H9 (cell line): ENCODE measurements around the gene TMEM145. TPM values are rescaled to one million over a fixed set of nuclear protein-coding genes. Genes with fewer than 3 reads are reported as not detected.

Source experiments
- DNase-seq: peaks from one replicate; pipeline ENCODE4 v3.0.0-alpha.2; 2017
- H2AFZ ChIP-seq: one replicate; pipeline ENCODE4 v1.6.1; 2013; ENCODE audit warnings: mild to moderate bottlenecking, low read length, control low read depth, moderate library complexity
- H2AK5ac ChIP-seq: 2 replicates; pipeline ENCODE4 v1.6.1; 2013; ENCODE audit warnings: low read length, control low read depth, mixed read lengths; ENCODE audit not compliant: insufficient read length
- H2BK120ac ChIP-seq: one replicate; pipeline ENCODE4 v1.6.1; 2013; ENCODE audit warnings: low read depth, mild to moderate bottlenecking, low read length, control low read depth, inconsistent platforms; ENCODE audit not compliant: poor library complexity, severe bottlenecking
- H2BK12ac ChIP-seq: 2 replicates; pipeline ENCODE4 v1.6.1; 2013; ENCODE audit warnings: low read length, control low read depth, mixed read lengths, low read depth; ENCODE audit not compliant: insufficient read length
- H2BK15ac ChIP-seq: 2 replicates; pipeline ENCODE4 v1.6.1; 2013; ENCODE audit warnings: low read depth, low read length, control low read depth
- H2BK20ac ChIP-seq: one replicate; pipeline ENCODE4 v1.6.1; 2013; ENCODE audit warnings: low read depth, mild to moderate bottlenecking, low read length, control low read depth, inconsistent platforms; ENCODE audit not compliant: poor library complexity, severe bottlenecking
- H2BK5ac ChIP-seq: 2 replicates; pipeline ENCODE4 v1.6.1; 2013; ENCODE audit warnings: low read length, control low read depth, mixed read lengths; ENCODE audit not compliant: insufficient read length
- H3K14ac ChIP-seq: 2 replicates; pipeline ENCODE4 v1.6.1; 2013; ENCODE audit warnings: low read length, control low read depth; ENCODE audit not compliant: insufficient read depth
- H3K18ac ChIP-seq: 2 replicates; pipeline ENCODE4 v1.6.1; 2013; ENCODE audit warnings: low read depth, mild to moderate bottlenecking, mixed read lengths, low read length, control low read depth; ENCODE audit not compliant: insufficient read length
- H3K23ac ChIP-seq: 2 replicates; pipeline ENCODE4 v1.6.1; 2013; ENCODE audit warnings: low read length, control low read depth, mixed read lengths, low read depth; ENCODE audit not compliant: insufficient read length
- H3K23me2 ChIP-seq: 2 replicates; pipeline ENCODE4 v1.6.1; 2013; ENCODE audit warnings: low read depth, mild to moderate bottlenecking, mixed read lengths, low read length, control low read depth; ENCODE audit not compliant: insufficient read length, poor library complexity, severe bottlenecking
- H3K27ac ChIP-seq: 2 replicates; pipeline ENCODE4 v1.5.1; 2013; ENCODE audit warnings: low read length, control low read depth, mixed read lengths, low read depth; ENCODE audit not compliant: insufficient read length
- H3K27me3 ChIP-seq: 2 replicates; pipeline ENCODE4 v1.6.1; 2013; ENCODE audit warnings: low read length, control low read depth, inconsistent platforms; ENCODE audit not compliant: insufficient read depth
- H3K4ac ChIP-seq: 2 replicates; pipeline ENCODE4 v1.6.1; 2013; ENCODE audit warnings: low read depth, mild to moderate bottlenecking, control low read depth, inconsistent platforms, low read length, moderate library complexity
- H3K4me1 ChIP-seq: 2 replicates; pipeline ENCODE4 v1.6.1; 2013; ENCODE audit warnings: low read length, control low read depth, inconsistent platforms; ENCODE audit not compliant: insufficient read depth
- H3K4me2 ChIP-seq: 2 replicates; pipeline ENCODE4 v1.6.1; 2013; ENCODE audit warnings: low read length, control low read depth, mixed read lengths; ENCODE audit not compliant: insufficient read length, insufficient read depth
- H3K56ac ChIP-seq: 2 replicates; pipeline ENCODE4 v1.6.1; 2013; ENCODE audit warnings: low read depth, mild to moderate bottlenecking, mixed read lengths, low read length, control low read depth; ENCODE audit not compliant: insufficient read length
- H3K79me1 ChIP-seq: 2 replicates; pipeline ENCODE4 v1.6.1; 2013; ENCODE audit warnings: low read depth, mild to moderate bottlenecking, moderate library complexity, low read length, control low read depth, inconsistent platforms; ENCODE audit not compliant: insufficient read depth, poor library complexity, severe bottlenecking
- H3K79me2 ChIP-seq: 2 replicates; pipeline ENCODE4 v1.6.1; 2013; ENCODE audit warnings: low read length, control low read depth, inconsistent platforms; ENCODE audit not compliant: insufficient read depth
- H3K9ac ChIP-seq: 2 replicates; pipeline ENCODE4 v1.6.1; 2013; ENCODE audit warnings: low read length, control low read depth, mixed read lengths; ENCODE audit not compliant: insufficient read length; ENCODE audit errors: extremely low read depth
- H3K9me3 ChIP-seq: one replicate; pipeline ENCODE4 v1.6.1; 2013; ENCODE audit warnings: low read depth, low read length, inconsistent platforms; ENCODE audit not compliant: control insufficient read depth
- H3T11ph ChIP-seq: one replicate; pipeline ENCODE4 v1.6.1; 2013; ENCODE audit warnings: mild to moderate bottlenecking, low read length, control low read depth, inconsistent platforms
- H4K20me1 ChIP-seq: one replicate; pipeline ENCODE4 v1.6.1; 2013; ENCODE audit not compliant: control insufficient read depth, insufficient read length, insufficient read depth
- H4K5ac ChIP-seq: 2 replicates; pipeline ENCODE4 v1.6.1; 2013; ENCODE audit warnings: low read depth, mild to moderate bottlenecking, mixed read lengths, low read length, control low read depth; ENCODE audit not compliant: insufficient read length
- H4K8ac ChIP-seq: replicated peaks from 2 replicates; pipeline ENCODE4 v1.6.1; 2013; ENCODE audit warnings: low read length, control low read depth, mixed read lengths, low read depth; ENCODE audit not compliant: insufficient read length
- H4K91ac ChIP-seq: 2 replicates; pipeline ENCODE4 v1.6.1; 2013; ENCODE audit warnings: low read depth, mild to moderate bottlenecking, moderate library complexity, mixed read lengths, low read length, control low read depth; ENCODE audit not compliant: insufficient read length
- H3K27ac Mint-ChIP-seq, 3 experiments: 2 replicates in 2 of 3; 3 replicates in 1 of 3; pipeline ENCODE4 v1.8.0; 2020 to 2021; ENCODE audit warnings: mixed read lengths in 3 of 3, mild to moderate bottlenecking in 1 of 3, moderate library complexity in 1 of 3
- H3K27me3 Mint-ChIP-seq: 2 replicates; pipeline ENCODE4 v1.8.0; 2021; ENCODE audit warnings: low read depth, mild to moderate bottlenecking, moderate library complexity, mixed read lengths
- H3K36me3 Mint-ChIP-seq, 3 experiments: 2 replicates in 2 of 3; 3 replicates in 1 of 3; pipeline ENCODE4 v1.8.0; 2020 to 2021; ENCODE audit warnings: low read depth in 3 of 3, mixed read lengths in 3 of 3; ENCODE audit not compliant: insufficient read depth in 1 of 3
- H3K4me1 Mint-ChIP-seq, 2 experiments: 2 replicates each; pipeline ENCODE4 v1.8.0; 2020; ENCODE audit warnings: mixed read lengths in 2 of 2
- H3K4me3 Mint-ChIP-seq, 2 experiments: 2 replicates in 1 of 2; 3 replicates in 1 of 2; pipeline ENCODE4 v1.8.0; 2020 to 2021; ENCODE audit warnings: mild to moderate bottlenecking in 2 of 2, mixed read lengths in 2 of 2, moderate library complexity in 1 of 2
- H3K9me3 Mint-ChIP-seq, 2 experiments: 2 replicates in 1 of 2; 3 replicates in 1 of 2; pipeline ENCODE4 v1.8.0; 2020; ENCODE audit warnings: mild to moderate bottlenecking in 2 of 2, mixed read lengths in 2 of 2, moderate library complexity in 1 of 2
- WGBS: extraction: QIAGEN DNeasy Blood & Tissue Kit; methylation state at CpG from one replicate; pipeline ENCODE4 v1.1.7; 2013; ENCODE audit warnings: missing lambda C conversion rate, low lambda C conversion rate, mixed read lengths; ENCODE audit not compliant: insufficient read length; ENCODE audit errors: extremely low coverage; 5-methylcytosine and 5-hydroxymethylcytosine counted together
- total RNA-seq: library from RNA; stranded (reverse); gene quantifications from 2 replicates; pipeline ENCODE4 v1.2.1, GENCODE V29; 2021
- TF ChIP-seq, protein P1 (sequence below): fragments of 200-600 bp; sonication (generic); conservative IDR thresholded peaks from 3 replicates; pipeline ENCODE4 v1.8.0; 2021; ENCODE audit warnings: antibody characterized with exemption, mild to moderate bottlenecking

TMEM145 gene
- total RNA-seq, 1 experiment from 2014 or later = 4.5 TPM

DNA sequence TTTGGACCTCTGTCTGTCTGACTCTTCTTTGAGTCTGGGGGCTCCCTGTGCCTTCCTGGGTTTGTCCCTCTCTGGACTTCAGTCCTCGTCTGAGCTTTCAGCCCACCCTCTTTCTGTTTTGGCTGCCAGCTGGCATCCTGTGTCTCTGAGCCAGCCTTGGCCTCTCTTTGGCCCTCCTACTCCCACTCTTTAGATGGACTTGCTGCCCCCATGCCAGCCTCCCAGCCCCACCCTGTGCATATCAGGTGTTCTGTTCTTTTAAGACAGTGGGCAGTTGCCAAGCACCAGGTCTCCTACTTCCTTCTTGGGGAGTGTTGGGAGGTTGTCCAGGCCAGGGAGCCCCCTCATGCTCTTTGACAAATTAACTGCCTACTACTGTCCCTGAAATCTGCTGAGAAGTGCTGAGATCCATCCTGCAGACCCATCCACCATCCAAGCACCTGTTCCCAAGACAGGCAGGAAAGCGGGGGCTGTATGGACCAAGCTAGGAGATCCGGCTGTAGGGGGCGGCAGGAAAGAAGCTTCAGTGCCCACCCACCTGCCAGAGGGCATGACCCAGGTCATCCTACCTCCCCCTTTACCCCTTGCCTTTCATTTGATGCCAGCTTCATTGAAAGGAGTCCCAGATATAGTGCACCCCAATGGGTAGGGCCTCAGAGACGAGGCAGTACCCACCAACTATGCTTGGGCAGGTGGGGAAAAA lies 34.5 kb upstream of the TMEM145 start:
- no peak overlapping the region for H3K14ac ChIP-seq
- Mint-ChIP-seq H3K27ac (peak overlapping the region in 2 of 3 experiments; percentile 49 to 57; a peak in 2 of 7 replicates), H3K4me1 (peaks cover 27 to 31% of the 10 kb centered on the region in 2 experiments), H3K27me3 (no peaks in the 10 kb centered on the region), H3K9me3 (no peaks in the 10 kb centered on the region; a peak in 2 of 5 replicates), H3K4me3 (peak overlapping the region in 1 of 2 experiments; percentile 88; a peak in 2 of 5 replicates), H3K36me3 (peaks cover under 1 to 16% (median 11%) of the 10 kb centered on the region in 3 experiments; a peak in 6 of 7 replicates)
- H4K20me1 ChIP-seq = peaks cover 3% of the 10 kb centered on the region
- no peak overlapping the region for H3K56ac ChIP-seq
- H2BK120ac ChIP-seq = no peak overlapping the region
- H3T11ph ChIP-seq = no peak overlapping the region
- H2AK5ac ChIP-seq = no peak overlapping the region
- H3K79me1 ChIP-seq = no peaks in the 10 kb centered on the region
- H4K5ac ChIP-seq = no peak overlapping the region
- no peak overlapping the region for H3K18ac ChIP-seq
- H3K27me3 ChIP-seq = no peaks in the 10 kb centered on the region
- no peak overlapping the region for H3K23ac ChIP-seq
- TF ChIP-seq, protein P1, sequence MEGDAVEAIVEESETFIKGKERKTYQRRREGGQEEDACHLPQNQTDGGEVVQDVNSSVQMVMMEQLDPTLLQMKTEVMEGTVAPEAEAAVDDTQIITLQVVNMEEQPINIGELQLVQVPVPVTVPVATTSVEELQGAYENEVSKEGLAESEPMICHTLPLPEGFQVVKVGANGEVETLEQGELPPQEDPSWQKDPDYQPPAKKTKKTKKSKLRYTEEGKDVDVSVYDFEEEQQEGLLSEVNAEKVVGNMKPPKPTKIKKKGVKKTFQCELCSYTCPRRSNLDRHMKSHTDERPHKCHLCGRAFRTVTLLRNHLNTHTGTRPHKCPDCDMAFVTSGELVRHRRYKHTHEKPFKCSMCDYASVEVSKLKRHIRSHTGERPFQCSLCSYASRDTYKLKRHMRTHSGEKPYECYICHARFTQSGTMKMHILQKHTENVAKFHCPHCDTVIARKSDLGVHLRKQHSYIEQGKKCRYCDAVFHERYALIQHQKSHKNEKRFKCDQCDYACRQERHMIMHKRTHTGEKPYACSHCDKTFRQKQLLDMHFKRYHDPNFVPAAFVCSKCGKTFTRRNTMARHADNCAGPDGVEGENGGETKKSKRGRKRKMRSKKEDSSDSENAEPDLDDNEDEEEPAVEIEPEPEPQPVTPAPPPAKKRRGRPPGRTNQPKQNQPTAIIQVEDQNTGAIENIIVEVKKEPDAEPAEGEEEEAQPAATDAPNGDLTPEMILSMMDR = no peak
- H3K27ac ChIP-seq = no peak overlapping the region
- no peak overlapping the region for H2BK15ac ChIP-seq
- DNase-seq = no peak
- peaks cover 11% of the 10 kb centered on the region for H3K23me2 ChIP-seq
- no peak overlapping the region for H2BK12ac ChIP-seq
- peaks cover 8% of the 10 kb centered on the region; the same call in 1 of the 2 replicates for H3K4me1 ChIP-seq
- H3K79me2 ChIP-seq = no peaks in the 10 kb centered on the region
- no peak overlapping the region for H2BK5ac ChIP-seq
- no peak overlapping the region for H2AFZ ChIP-seq
- H3K4me2 ChIP-seq = no peak overlapping the region
- WGBS = no CpG with 5 or more reads among the region's 5 CpGs
- H4K8ac ChIP-seq = no peak overlapping the region
- H2BK20ac ChIP-seq = no peak overlapping the region
- no peak overlapping the region for H3K4ac ChIP-seq
- no peak overlapping the region for H3K9ac ChIP-seq
- H3K9me3 ChIP-seq = no peaks in the 10 kb centered on the region
- H4K91ac ChIP-seq = no peak overlapping the region
